WTC11 (cell line): ENCODE results near the gene LDLRAD3. TPM values are rescaled to one million over a fixed set of nuclear protein-coding genes. Genes with fewer than 3 reads are reported as not detected.

Experiments
- ATAC-seq: fragments of 200-7000 bp; cut with Tn5 transposase; 2 replicates; pipeline ENCODE4 v1.10.0; 2021; ENCODE audit warnings: mild to moderate bottlenecking, moderate library complexity
- CTCF ChIA-PET: fragments of 300-600 bp; sonication (Branson Sonifier 250); formaldehyde crosslinking; loops from one replicate; lab custom pipeline; 2021; ENCODE audit warnings: antibody characterized with exemption; lab: Charles Lee
- POLR2A ChIA-PET: fragments of 350-600 bp; sonication (Branson Sonifier 250); formaldehyde crosslinking; loops from one replicate; lab custom pipeline; 2021; ENCODE audit warnings: antibody characterized with exemption; lab: Charles Lee
- DNase-seq: peaks from one replicate; pipeline ENCODE4 v3.0.0; 2021; ENCODE audit warnings: low spot score
- H3K27ac Mint-ChIP-seq: 2 replicates; pipeline ENCODE4 v1.8.0; 2021; ENCODE audit warnings: mixed read lengths
- H3K27me3 Mint-ChIP-seq: 2 replicates; pipeline ENCODE4 v1.8.0; 2021; ENCODE audit warnings: low read depth, mild to moderate bottlenecking, moderate library complexity, mixed read lengths
- H3K36me3 Mint-ChIP-seq: 2 replicates; pipeline ENCODE4 v1.8.0; 2021; ENCODE audit warnings: mixed read lengths
- H3K4me1 Mint-ChIP-seq: 2 replicates; pipeline ENCODE4 v1.8.0; 2022; ENCODE audit warnings: mixed read lengths
- H3K4me3 Mint-ChIP-seq: 2 replicates; pipeline ENCODE4 v1.8.0; 2021; ENCODE audit warnings: mild to moderate bottlenecking, moderate library complexity, mixed read lengths
- H3K9me3 Mint-ChIP-seq: 2 replicates; pipeline ENCODE4 v1.8.0; 2021; ENCODE audit warnings: mixed read lengths
- ETV6 ChIP-seq: sonication (generic); formaldehyde crosslinking; IDR thresholded peaks from 2 replicates; pipeline ENCODE4 v1.8.1; 2022; ENCODE audit warnings: mild to moderate bottlenecking, missing genetic modification reagents
- JUN ChIP-seq: sonication (generic); formaldehyde crosslinking; IDR thresholded peaks from 2 replicates; pipeline ENCODE4 v1.8.0; 2023; ENCODE audit warnings: mild to moderate bottlenecking, missing genetic modification reagents
- NFE2L1 ChIP-seq: sonication (generic); formaldehyde crosslinking; IDR thresholded peaks from 2 replicates; pipeline ENCODE4 v1.8.1; 2023; ENCODE audit warnings: missing genetic modification reagents
- NR2C2 ChIP-seq: sonication (generic); formaldehyde crosslinking; IDR thresholded peaks from 2 replicates; pipeline ENCODE4 v1.8.0; 2022; ENCODE audit warnings: mild to moderate bottlenecking, missing genetic modification reagents
- PRRX2 ChIP-seq: fragments of 250-450 bp; sonication (Bioruptor Pico); IDR thresholded peaks from 2 replicates; pipeline ENCODE4 v1.8.0; 2021; ENCODE audit warnings: mild to moderate bottlenecking
- SOX15 ChIP-seq: fragments of 250-450 bp; sonication (Bioruptor Pico); IDR thresholded peaks from 2 replicates; pipeline ENCODE4 v1.9.0; 2021; ENCODE audit warnings: mild to moderate bottlenecking
- SP1 ChIP-seq: sonication (generic); formaldehyde crosslinking; conservative IDR thresholded peaks from 2 replicates; pipeline ENCODE4 v1.8.1; 2022; ENCODE audit warnings: missing genetic modification reagents
- TEAD1 ChIP-seq: sonication (generic); formaldehyde crosslinking; IDR thresholded peaks from 2 replicates; pipeline ENCODE4 v1.8.0; 2022; ENCODE audit warnings: mild to moderate bottlenecking, missing genetic modification reagents
- ZNF138 ChIP-seq: sonication (generic); formaldehyde crosslinking; conservative IDR thresholded peaks from 2 replicates; pipeline ENCODE4 v1.8.1; 2022; ENCODE audit warnings: mild to moderate bottlenecking, moderate library complexity, missing genetic modification reagents
- ZNF219 ChIP-seq: sonication (generic); formaldehyde crosslinking; IDR thresholded peaks from 2 replicates; pipeline ENCODE4 v1.8.0; 2023; ENCODE audit warnings: missing genetic modification reagents, mild to moderate bottlenecking, borderline replicate concordance
- ZNF263 ChIP-seq: sonication (generic); formaldehyde crosslinking; IDR thresholded peaks from 2 replicates; pipeline ENCODE4 v1.8.1; 2022; ENCODE audit warnings: low read depth, mild to moderate bottlenecking, moderate library complexity, missing genetic modification reagents
- ZNF396 ChIP-seq: fragments of 250-450 bp; sonication (Bioruptor Pico); IDR thresholded peaks from 2 replicates; pipeline ENCODE4 v1.8.0; 2021; ENCODE audit warnings: mild to moderate bottlenecking, moderate library complexity, borderline replicate concordance
- ZNF416 ChIP-seq: fragments of 250-450 bp; sonication (Bioruptor Pico); IDR thresholded peaks from 2 replicates; pipeline ENCODE4 v1.9.0; 2021; ENCODE audit warnings: mild to moderate bottlenecking, inconsistent platforms
- ZNF671 ChIP-seq: fragments of 250-450 bp; sonication (Bioruptor Pico); IDR thresholded peaks from 2 replicates; pipeline ENCODE4 v1.8.0; 2021; ENCODE audit warnings: mild to moderate bottlenecking
- total RNA-seq: library from RNA; stranded (reverse); gene quantifications from 3 replicates; pipeline ENCODE4 v1.2.3, GENCODE V29; 2021
- TF ChIP-seq, protein P1 (sequence below): fragments of 250-450 bp; sonication (Bioruptor Pico); IDR thresholded peaks from 2 replicates; pipeline ENCODE4 v1.9.0; 2021; ENCODE audit warnings: mild to moderate bottlenecking, borderline replicate concordance
- TF ChIP-seq, protein P2 (sequence below): fragments of 250-450 bp; sonication (Bioruptor Pico); IDR thresholded peaks from 2 replicates; pipeline ENCODE4 v1.9.0; 2021; ENCODE audit warnings: mild to moderate bottlenecking
- TF ChIP-seq, protein P3 (sequence below): sonication (generic); formaldehyde crosslinking; IDR thresholded peaks from 2 replicates; pipeline ENCODE4 v1.8.1; 2023; ENCODE audit warnings: mild to moderate bottlenecking, missing genetic modification reagents, moderate library complexity
- TF ChIP-seq, protein P4 (sequence below): sonication (generic); formaldehyde crosslinking; IDR thresholded peaks from 2 replicates; pipeline ENCODE4 v1.8.1; 2022; ENCODE audit warnings: mild to moderate bottlenecking, missing genetic modification reagents, moderate library complexity, borderline replicate concordance
- TF ChIP-seq, protein P5 (sequence below): sonication (generic); formaldehyde crosslinking; conservative IDR thresholded peaks from 2 replicates; pipeline ENCODE4 v1.8.1; 2023; ENCODE audit warnings: mild to moderate bottlenecking, low read depth, missing genetic modification reagents, moderate library complexity

Gene LDLRAD3
- total RNA-seq, 1 experiment from 2014 or later: 14.5 TPM

DNA sequence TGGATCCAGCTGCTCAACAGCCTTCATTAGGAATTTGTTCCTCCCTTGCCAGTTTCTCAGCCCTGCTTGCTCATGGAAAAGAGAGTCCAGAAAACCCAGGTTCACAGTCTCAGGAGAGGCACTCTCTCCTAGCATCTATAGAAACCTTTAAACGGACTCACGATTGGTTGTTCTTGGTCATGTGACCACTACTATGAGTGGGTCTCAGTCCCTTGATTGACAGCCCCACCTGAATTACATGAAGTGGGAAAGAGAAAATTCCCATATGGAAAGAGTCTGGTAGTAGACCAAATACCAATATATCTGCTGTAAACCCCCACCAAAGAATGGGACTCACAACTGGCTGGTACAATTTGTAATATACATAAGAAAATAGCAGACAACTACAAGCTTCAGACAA, 291.0 kb downstream of the LDLRAD3 start (continued):
- TF ChIP-seq, protein P1, sequence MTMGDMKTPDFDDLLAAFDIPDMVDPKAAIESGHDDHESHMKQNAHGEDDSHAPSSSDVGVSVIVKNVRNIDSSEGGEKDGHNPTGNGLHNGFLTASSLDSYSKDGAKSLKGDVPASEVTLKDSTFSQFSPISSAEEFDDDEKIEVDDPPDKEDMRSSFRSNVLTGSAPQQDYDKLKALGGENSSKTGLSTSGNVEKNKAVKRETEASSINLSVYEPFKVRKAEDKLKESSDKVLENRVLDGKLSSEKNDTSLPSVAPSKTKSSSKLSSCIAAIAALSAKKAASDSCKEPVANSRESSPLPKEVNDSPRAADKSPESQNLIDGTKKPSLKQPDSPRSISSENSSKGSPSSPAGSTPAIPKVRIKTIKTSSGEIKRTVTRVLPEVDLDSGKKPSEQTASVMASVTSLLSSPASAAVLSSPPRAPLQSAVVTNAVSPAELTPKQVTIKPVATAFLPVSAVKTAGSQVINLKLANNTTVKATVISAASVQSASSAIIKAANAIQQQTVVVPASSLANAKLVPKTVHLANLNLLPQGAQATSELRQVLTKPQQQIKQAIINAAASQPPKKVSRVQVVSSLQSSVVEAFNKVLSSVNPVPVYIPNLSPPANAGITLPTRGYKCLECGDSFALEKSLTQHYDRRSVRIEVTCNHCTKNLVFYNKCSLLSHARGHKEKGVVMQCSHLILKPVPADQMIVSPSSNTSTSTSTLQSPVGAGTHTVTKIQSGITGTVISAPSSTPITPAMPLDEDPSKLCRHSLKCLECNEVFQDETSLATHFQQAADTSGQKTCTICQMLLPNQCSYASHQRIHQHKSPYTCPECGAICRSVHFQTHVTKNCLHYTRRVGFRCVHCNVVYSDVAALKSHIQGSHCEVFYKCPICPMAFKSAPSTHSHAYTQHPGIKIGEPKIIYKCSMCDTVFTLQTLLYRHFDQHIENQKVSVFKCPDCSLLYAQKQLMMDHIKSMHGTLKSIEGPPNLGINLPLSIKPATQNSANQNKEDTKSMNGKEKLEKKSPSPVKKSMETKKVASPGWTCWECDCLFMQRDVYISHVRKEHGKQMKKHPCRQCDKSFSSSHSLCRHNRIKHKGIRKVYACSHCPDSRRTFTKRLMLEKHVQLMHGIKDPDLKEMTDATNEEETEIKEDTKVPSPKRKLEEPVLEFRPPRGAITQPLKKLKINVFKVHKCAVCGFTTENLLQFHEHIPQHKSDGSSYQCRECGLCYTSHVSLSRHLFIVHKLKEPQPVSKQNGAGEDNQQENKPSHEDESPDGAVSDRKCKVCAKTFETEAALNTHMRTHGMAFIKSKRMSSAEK (CRISPR knock-in tag): no peak
- TF ChIP-seq SP1 (CRISPR knock-in tag): no peak
- TF ChIP-seq ZNF263 (CRISPR knock-in tag): no peak
- TF ChIP-seq NR2C2 (CRISPR knock-in tag): no peak
- no peak for TF ChIP-seq ZNF416
- no peak for TF ChIP-seq SOX15 (CRISPR knock-in tag)
- no peak for TF ChIP-seq JUN (CRISPR knock-in tag)
- TF ChIP-seq, protein P2, sequence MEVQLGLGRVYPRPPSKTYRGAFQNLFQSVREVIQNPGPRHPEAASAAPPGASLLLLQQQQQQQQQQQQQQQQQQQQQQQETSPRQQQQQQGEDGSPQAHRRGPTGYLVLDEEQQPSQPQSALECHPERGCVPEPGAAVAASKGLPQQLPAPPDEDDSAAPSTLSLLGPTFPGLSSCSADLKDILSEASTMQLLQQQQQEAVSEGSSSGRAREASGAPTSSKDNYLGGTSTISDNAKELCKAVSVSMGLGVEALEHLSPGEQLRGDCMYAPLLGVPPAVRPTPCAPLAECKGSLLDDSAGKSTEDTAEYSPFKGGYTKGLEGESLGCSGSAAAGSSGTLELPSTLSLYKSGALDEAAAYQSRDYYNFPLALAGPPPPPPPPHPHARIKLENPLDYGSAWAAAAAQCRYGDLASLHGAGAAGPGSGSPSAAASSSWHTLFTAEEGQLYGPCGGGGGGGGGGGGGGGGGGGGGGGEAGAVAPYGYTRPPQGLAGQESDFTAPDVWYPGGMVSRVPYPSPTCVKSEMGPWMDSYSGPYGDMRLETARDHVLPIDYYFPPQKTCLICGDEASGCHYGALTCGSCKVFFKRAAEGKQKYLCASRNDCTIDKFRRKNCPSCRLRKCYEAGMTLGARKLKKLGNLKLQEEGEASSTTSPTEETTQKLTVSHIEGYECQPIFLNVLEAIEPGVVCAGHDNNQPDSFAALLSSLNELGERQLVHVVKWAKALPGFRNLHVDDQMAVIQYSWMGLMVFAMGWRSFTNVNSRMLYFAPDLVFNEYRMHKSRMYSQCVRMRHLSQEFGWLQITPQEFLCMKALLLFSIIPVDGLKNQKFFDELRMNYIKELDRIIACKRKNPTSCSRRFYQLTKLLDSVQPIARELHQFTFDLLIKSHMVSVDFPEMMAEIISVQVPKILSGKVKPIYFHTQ (CRISPR knock-in tag): no peak
- TF ChIP-seq, protein P3, sequence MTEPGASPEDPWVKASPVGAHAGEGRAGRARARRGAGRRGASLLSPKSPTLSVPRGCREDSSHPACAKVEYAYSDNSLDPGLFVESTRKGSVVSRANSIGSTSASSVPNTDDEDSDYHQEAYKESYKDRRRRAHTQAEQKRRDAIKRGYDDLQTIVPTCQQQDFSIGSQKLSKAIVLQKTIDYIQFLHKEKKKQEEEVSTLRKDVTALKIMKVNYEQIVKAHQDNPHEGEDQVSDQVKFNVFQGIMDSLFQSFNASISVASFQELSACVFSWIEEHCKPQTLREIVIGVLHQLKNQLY (CRISPR knock-in tag): no peak
- no peak for TF ChIP-seq PRRX2 (CRISPR knock-in tag)

DNA sequence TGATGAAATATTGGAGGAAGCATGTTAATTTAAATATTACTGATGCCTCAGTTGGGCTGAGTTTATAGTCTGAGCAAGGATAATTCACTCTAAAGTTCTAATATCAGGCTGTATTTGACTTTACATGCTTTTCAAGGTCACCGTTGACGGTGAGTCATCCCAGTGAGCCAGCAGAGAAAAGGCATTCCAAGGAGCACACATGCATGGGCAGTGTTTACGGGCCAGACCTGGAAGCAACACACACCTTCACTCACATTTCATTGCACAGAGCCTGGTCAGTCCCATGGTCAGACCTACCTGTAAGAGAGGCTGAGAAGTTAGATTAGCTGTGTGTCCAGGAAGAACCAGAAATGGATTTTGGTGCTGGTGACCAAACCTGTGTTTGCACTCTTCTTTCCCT, 291.9 kb downstream of the LDLRAD3 start:
- CTCF ChIA-PET: interaction anchor here (0.6 to 1.2 kb wide), 2 partner anchors 104 to 414 kb away, joined by 3 to 4 read pairs; no protein-coding TSS in a partner anchor
- H3K27me3 Mint-ChIP-seq: no peaks in the 10 kb centered on the region
- POLR2A ChIA-PET: no interaction called here

More for the DNA sequence above, 291.9 kb downstream of the LDLRAD3 start:
- no peak overlapping the region for H3K27ac Mint-ChIP-seq
- peaks cover 4% of the 10 kb centered on the region; the same call in 1 of the 2 replicates for H3K9me3 Mint-ChIP-seq
- TF ChIP-seq, protein P4, sequence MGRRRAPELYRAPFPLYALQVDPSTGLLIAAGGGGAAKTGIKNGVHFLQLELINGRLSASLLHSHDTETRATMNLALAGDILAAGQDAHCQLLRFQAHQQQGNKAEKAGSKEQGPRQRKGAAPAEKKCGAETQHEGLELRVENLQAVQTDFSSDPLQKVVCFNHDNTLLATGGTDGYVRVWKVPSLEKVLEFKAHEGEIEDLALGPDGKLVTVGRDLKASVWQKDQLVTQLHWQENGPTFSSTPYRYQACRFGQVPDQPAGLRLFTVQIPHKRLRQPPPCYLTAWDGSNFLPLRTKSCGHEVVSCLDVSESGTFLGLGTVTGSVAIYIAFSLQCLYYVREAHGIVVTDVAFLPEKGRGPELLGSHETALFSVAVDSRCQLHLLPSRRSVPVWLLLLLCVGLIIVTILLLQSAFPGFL (CRISPR knock-in tag): no peak
- no peak for TF ChIP-seq ZNF671 (CRISPR knock-in tag)
- no peak for TF ChIP-seq TEAD1 (CRISPR knock-in tag)
- TF ChIP-seq NFE2L1 (CRISPR knock-in tag): no peak
- TF ChIP-seq ZNF138 (CRISPR knock-in tag): no peak
- TF ChIP-seq, protein P5, sequence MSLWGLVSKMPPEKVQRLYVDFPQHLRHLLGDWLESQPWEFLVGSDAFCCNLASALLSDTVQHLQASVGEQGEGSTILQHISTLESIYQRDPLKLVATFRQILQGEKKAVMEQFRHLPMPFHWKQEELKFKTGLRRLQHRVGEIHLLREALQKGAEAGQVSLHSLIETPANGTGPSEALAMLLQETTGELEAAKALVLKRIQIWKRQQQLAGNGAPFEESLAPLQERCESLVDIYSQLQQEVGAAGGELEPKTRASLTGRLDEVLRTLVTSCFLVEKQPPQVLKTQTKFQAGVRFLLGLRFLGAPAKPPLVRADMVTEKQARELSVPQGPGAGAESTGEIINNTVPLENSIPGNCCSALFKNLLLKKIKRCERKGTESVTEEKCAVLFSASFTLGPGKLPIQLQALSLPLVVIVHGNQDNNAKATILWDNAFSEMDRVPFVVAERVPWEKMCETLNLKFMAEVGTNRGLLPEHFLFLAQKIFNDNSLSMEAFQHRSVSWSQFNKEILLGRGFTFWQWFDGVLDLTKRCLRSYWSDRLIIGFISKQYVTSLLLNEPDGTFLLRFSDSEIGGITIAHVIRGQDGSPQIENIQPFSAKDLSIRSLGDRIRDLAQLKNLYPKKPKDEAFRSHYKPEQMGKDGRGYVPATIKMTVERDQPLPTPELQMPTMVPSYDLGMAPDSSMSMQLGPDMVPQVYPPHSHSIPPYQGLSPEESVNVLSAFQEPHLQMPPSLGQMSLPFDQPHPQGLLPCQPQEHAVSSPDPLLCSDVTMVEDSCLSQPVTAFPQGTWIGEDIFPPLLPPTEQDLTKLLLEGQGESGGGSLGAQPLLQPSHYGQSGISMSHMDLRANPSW: no peak
- TF ChIP-seq ETV6: no peak
- no peak for TF ChIP-seq ZNF396
- no peak for TF ChIP-seq SP1 (CRISPR knock-in tag)
- TF ChIP-seq ZNF219 (CRISPR knock-in tag): no peak
- peaks cover 6% of the 10 kb centered on the region; the same call in 1 of the 2 replicates for H3K36me3 Mint-ChIP-seq
- DNase-seq (no peak), ATAC-seq (no peak)
- H3K4me1 Mint-ChIP-seq: peaks cover 8% of the 10 kb centered on the region; the same call in 1 of the 2 replicates
- no peak overlapping the region for H3K4me3 Mint-ChIP-seq
